Measurements from ENCODE around the gene ZNF550.

DNA sequence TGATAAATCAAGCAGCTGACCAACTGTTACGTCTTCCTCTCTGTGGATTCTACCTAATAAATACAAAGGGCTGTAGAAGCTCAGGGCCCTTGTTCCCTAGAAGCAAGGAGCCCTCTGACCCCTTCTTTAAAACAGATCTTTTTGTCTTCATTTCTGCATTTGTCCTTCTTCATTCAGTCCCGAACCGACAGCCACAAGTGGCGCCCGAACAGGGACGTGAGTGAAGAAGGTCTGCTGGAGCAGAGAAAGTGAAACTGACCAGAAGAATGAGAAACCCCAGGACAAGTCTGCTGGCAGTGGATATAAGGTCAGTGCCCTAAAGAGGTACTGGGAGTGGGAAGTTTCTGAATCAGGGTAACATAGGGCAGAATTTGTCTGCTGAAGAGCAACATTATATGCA lies 46.8 kb downstream of the ZNF550 start:
- TF ChIP-seq CTCF (optimal IDR thresholded peaks at IDR 0.05 in 1 of 3, IDR thresholded peaks at IDR 0.05 in 1 of 3, conservative IDR thresholded peaks at IDR 0.05 in 1 of 3; ENCODE audit: extremely low read depth in 1 of 3, insufficient read depth in 2 of 3, low read length in 3 of 3) (no peak), EZH2 (IDR thresholded peaks at IDR 0.05; ENCODE audit: low read length) (no peak)

Measured in keratinocyte (primary cell).